T follicular helper cell (primary cell): ENCODE results near the gene PAPPA2.

Experiments
- DNase-seq: peaks from one replicate; pipeline ENCODE4 v3.0.0-alpha.2; 2020; ENCODE audit warnings: low read depth

The PAPPA2 gene

GRCh38 chr1:176766779-176767178, 303.8 kb downstream of the PAPPA2 start:
- DNase-seq: no peak

- no peak for DNase-seq
Measured at GRCh38 chr1:176767714-176768136, 304.8 kb downstream of the PAPPA2 start.

GRCh38 chr1:176768532-176768931, 305.6 kb downstream of the PAPPA2 start:
- no peak for DNase-seq

- no peak for DNase-seq
Measured at GRCh38 chr1:176770066-176770465, 307.1 kb downstream of the PAPPA2 start.

- no peak for DNase-seq
Measured at GRCh38 chr1:176773038-176773437, 310.1 kb downstream of the PAPPA2 start.

GRCh38 chr1:176774224-176774623, 311.2 kb downstream of the PAPPA2 start:
- DNase-seq: no peak

- DNase-seq: no peak
Measured at GRCh38 chr1:176775378-176775777, 312.4 kb downstream of the PAPPA2 start.

GRCh38 chr1:176775996-176776395, 313.0 kb downstream of the PAPPA2 start:
- DNase-seq: no peak

GRCh38 chr1:176778056-176778455, 315.1 kb downstream of the PAPPA2 start:
- DNase-seq: no peak

- DNase-seq: no peak
Measured at GRCh38 chr1:176779992-176780328, 317.0 kb downstream of the PAPPA2 start.

GRCh38 chr1:176783309-176783708, 320.3 kb downstream of the PAPPA2 start:
- DNase-seq: no peak

- no peak for DNase-seq
Measured at GRCh38 chr1:176785056-176785455, 322.1 kb downstream of the PAPPA2 start.

GRCh38 chr1:176785791-176786190, 322.8 kb downstream of the PAPPA2 start:
- no peak for DNase-seq

GRCh38 chr1:176786274-176786673, 323.3 kb downstream of the PAPPA2 start:
- no peak for DNase-seq

- DNase-seq: no peak
Measured at GRCh38 chr1:176789571-176790090, 326.7 kb downstream of the PAPPA2 start.

- DNase-seq: no peak
Measured at GRCh38 chr1:176790786-176791185, 327.8 kb downstream of the PAPPA2 start.

GRCh38 chr1:176791906-176792305, 328.9 kb downstream of the PAPPA2 start:
- DNase-seq: no peak

- DNase-seq: no peak
Measured at GRCh38 chr1:176794897-176795508, 332.0 kb downstream of the PAPPA2 start.

GRCh38 chr1:176795929-176796328, 333.0 kb downstream of the PAPPA2 start:
- DNase-seq: no peak

- DNase-seq: no peak
Measured at GRCh38 chr1:176796583-176796982, 333.6 kb downstream of the PAPPA2 start.

GRCh38 chr1:176799327-176799726, 336.4 kb downstream of the PAPPA2 start:
- DNase-seq: no peak

GRCh38 chr1:176800978-176801513, 338.1 kb downstream of the PAPPA2 start:
- DNase-seq: no peak

- DNase-seq: no peak
Measured at GRCh38 chr1:176801514-176802020, 338.6 kb downstream of the PAPPA2 start.

- DNase-seq: no peak
Measured at GRCh38 chr1:176802316-176802715, 339.3 kb downstream of the PAPPA2 start.
